ENCODE results near the gene PTPRB.

Gene PTPRB

DNA sequence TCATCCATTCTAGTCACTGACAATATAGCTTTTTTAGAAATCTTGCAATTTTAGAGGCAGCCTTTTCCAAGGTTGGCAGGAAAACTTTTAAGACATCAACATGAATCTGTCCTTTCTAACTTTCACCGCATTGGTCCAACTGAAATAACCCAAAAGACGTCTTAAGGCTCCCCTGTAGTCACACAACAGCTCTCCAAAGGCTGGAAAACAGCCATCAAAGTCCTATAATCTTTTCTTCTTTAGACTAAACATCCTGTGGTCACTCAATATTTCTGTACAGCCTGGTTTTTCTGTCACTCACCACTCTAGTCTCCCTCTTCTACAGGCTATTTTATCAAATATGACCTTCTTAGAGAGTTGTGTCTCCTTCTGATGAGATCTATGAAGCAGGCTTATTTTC lies 4.5 kb upstream of the PTPRB start:
- DNase-seq, result no peak

DNA sequence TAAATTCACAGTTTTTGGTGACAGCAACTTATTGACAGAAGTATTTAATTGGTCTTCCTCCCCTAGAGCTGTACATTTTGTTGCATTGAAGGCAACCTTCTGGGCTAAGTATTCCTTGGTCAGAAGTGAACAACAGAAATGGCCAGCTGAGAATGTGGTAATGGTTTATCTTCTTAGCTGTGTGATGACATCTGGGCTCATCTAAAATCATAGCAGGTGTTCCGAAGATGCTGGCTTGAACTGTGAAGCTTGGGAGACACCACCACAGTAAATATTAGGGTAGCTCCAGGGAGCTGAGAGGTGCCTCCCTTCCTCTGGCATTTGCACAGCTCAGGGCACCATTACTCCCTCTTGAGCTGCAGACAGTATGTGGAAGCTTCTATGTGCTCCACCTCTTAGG lies 3.7 kb upstream of the PTPRB start:
- DNase-seq, result no peak

DNA sequence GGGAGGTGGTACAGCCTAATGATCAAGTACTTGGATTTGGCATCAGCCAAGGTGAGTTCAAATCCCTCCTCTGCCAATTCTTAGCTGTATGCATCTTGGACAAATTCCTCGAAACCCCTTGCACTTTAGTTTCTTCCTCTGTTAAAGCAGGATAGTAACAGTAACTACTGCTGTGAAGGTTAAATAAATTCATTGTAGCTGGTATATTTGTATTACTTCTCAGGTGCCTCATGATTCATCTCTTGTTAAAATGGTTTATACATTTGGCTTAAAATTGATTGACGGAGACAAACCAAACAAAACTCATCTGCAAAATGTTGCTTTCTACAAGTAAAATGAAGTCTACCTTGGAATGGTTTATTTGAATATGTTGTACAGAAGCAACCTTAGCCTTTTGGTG lies 2.3 kb upstream of the PTPRB start:
- DNase-seq, result no peak

DNA sequence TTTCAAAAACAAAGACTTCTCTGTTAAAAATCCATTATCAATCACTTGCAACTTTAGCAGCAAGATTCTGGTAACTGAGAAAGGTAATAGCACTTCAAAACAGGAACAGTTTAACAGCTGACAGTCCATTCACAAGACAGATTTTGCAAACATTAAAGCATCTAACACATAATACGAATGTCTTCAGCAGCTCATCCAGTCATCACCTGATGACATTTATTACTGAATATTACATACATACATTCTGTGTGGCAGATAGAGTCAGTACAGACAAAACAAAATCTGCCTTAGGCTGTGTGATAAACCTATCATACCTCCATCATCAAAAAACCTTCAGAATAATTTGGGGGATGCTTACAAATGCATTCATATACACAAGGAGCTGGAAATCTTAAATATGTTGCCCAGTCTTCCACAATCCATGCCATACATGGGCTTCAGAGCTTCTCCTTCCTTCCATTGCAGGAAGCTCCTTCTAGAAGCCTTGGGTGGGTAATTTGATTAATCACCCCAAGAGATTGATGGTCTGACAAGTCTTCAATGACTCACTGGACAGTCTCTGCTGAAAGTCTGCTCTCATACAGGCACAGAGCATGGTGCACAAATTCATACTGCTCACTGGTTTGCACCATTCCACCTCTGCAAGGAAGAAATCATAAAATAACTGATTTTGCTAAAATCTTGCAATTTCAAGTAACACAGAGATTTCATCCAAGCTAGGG lies 1.6 kb upstream of the PTPRB start:
- DNase-seq, result no peak

DNA sequence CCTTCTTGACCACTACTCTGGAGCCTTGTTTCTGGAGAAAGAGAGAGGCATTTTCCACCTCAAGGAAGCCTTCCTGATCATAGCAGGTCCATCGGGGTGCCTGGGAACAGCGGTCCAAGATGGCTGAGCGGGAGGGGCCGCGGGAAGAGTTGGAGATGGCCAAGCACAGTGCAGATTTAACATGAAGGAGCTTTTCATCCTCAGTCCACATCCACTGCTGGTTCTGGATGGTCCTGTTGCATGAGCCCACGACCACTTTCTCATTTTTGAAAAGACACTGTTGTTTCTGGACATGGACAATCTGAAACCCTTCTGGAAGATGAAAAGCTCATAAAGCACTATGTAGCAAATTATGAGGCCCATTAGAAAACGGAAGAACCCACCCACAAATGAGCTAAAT lies 1.5 kb downstream of the PTPRB start:
- DNase-seq, result no peak

DNA sequence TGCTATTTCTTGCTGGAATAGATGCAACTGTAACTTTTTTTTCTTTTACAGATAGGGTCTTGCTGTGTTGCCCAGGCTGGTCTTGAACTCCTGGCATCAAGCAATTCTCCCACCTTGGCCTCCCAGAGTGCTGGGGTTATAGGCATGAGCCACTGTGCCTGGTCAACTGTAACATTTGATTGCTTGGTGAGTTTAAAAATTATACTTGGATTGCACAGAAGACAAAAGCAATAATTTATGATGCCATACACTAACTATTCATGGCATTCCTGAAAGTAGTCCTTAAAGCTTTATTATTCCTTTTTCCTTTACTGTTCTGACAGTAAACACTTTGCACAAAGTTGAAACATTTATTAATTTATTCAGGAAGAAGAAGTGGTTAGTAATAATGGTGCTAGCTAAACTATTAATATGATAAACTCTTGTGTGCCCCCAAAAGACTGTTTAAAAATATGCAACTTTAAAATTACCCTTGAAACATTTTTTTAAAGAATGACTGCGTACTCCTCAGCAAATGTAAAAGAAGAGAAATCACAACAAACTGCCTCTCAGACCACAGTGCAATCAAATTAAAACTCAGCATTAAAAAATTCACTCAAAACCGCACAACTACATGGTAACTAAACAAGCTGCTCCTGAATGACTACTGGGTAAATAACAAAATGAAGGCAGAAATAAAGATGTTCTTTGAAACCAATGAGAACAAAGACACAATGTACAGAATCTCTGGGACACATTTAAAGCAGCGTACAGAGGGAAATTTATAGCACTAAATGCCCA lies 8.3 kb downstream of the PTPRB start:
- no peak for DNase-seq

DNA sequence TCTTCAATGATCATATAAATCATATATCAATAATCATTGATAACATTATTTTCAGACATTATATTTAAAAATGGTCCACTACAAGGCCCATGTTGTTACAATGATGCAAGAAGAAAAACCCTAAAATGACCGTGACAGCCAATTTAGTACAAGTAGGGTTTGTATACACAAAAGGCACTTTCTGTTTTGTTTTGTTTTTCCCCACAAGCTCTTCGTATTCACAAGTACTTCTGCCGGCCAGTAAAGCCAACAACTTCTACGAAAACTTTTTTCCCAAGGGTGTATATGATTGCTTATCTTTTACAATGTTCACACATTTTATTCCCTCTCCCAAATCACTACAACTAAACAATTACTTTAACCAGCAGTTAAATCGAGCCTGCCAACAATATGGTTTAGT lies 9.6 kb downstream of the PTPRB start:
- DNase-seq, result no peak

DNA sequence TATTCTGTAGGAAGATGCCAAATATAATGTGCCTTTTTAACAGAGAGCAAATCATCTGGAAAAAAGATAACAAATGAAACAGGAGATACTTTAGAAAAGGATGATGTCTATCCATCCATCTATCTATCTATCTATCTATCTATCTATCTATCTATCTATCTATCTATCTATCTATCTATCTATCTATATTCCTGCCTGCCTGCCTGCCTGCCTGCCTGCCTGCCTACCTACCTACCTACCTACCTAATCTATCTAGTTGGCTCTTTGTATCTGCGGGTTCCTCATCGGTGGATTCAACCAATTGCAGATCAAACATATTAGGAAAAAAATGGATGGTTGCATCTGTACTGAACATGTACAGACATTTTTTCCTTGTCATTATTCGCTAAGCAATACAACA lies 11.0 kb downstream of the PTPRB start:
- DNase-seq, result no peak

DNA sequence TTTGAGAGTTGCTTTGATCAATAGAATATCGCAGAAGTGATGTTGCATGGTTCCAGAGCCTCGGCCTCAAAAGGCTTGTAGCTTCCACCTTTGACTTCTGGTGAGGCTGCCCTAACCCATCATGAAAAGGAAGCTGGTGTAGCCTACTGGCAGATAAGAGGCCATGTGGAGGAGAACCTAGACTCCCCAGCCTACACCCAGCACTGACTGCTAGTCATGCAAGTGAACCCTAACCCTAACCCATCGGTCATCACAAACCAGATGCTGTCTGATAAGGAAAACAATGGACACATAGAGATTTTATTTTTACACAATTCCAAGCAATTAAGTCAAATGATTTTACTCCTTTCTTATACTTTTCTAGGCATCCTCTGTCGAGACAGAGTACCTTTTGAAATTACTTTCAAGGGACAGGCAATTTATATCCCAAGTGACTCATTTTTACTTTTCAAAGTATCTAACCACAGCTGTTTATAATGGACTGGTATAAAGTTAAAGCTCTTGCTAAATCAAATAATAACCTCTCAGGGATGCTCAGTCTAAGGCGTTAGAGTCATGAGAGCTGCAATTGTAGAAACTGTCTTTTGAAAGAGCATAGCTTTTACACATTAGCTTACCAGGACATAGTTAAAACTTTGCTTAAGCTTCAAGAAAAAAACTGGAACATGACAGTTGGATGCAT lies 17.6 kb downstream of the PTPRB start:
- no peak for DNase-seq

DNA sequence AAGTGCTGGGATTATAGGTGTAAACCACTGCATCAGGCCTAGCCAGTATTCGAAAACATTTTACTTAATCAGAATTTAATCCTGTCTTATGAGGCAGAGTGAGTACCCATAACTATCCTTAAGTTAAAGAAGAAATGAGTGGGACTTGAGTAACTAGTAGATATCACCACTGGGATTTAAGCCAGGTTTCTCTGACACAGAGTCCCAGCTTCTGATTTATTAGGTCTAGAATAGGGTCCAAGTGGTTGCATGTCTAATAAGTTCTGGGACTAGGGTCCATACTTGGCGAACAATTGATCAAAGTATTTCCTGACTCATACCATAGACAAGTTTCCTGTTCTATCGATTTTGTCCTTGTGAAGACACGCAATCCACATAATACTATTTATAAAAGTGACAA lies 18.9 kb downstream of the PTPRB start:
- no peak for DNase-seq

DNA sequence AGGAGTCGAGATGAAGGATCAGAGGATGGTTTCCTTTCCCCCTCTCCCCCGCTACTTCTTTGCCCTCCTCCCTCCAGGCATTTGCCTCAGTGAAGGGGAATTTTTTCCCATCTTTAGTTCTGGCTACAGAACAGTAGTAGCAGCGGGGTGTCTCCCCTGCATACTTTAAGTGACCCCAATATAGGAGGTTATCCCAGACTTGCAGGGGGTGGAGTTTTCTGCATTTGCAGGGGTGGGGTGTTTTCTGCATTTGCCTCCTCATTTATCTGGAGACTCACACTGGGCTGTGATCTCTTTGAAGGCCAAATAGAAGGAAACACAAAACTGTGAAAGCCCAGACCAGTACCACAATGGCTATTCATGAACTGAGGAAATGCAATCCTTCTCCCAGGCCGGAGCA lies 19.8 kb downstream of the PTPRB start:
- DNase-seq, result no peak

DNA sequence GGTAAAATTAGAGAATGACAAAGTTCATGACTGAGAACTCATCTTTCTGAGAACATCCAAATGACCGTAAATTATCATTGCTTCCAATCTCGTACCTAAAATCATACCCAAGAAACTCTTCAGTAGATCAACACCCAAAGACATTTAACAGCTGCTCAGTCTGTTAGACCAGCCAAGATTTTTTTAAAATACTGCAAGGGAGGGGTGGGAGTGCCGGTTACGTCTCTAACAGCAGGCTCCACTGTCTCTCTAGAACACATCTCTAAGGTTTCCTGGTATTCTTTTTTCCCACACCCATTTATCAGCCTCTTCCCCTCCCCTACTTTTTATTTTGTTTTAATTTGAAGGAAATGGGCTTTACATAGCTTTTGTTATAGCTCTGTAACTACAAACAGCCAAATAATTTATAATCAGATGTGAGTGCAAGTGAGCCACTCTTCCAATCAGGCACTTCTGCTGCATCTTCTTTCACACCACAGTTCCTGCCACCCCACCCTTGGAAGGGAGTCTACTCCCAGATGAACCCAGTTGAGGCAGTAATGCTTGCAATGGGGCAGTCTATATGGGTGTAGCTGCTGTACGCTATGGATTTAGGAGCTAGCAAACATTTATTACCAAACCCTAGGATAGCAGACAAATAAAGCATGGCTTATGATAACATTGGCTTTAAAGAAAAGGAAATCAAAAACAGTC lies 21.9 kb downstream of the PTPRB start:
- no peak for DNase-seq

DNA sequence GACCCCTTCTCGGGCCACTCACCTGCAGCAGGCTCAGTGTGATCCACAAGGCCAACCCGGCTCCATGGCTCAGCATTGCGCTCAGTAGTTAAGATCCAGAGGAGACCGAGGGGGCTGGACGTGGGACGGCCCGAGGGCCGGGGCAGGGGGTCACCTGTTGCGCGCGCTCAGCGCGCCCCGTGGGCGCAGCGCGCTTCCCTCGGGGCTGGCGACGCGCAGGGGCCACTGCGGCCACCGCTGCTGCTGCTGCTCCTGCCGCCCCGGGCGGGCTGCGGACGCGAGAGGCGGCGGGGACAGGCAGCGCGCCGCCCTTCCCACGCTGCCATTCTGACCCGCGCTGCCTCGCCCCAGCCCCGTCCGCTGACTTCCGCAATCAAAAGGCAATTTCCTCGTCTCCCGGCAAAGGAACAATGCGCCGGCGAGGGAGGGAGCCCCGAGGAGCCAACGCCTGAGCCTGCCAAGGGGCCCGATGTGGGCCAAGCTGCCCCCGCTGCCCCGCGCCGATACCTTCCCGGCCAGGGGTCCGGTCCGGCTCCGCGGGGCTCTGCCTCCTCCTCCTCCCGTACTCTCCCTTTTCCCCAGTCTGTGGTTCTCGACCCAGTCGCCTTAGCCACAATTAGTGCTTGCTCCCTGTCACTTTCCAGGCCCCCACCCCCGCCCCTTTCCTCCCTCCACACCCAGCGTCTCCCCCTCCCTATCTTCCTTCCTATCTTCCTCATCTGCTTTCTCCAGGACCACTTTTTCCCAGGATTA lies 27.3 kb downstream of the PTPRB start:
- DNase-seq, result peak; percentile 7

DNA sequence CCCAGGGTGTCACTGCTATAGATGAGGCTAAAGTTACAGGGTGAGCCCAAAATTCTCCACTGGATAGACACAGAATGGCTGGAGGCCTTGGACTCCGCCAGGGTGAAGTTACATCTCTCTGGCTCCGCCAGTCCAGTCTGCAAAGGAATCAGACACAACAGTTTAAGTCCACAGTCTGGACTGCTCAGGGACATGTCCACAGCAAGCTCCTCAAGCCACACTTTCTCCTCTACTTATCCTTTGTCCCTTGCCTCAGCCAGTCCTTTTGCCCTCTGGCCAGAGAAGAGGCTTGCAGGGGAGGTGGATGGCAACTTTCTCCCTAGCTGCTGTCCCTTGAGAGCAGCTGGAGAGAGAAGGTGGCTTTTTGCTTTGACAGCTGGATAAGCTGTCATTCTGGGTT lies 28.0 kb downstream of the PTPRB start:
- no peak for DNase-seq

DNA sequence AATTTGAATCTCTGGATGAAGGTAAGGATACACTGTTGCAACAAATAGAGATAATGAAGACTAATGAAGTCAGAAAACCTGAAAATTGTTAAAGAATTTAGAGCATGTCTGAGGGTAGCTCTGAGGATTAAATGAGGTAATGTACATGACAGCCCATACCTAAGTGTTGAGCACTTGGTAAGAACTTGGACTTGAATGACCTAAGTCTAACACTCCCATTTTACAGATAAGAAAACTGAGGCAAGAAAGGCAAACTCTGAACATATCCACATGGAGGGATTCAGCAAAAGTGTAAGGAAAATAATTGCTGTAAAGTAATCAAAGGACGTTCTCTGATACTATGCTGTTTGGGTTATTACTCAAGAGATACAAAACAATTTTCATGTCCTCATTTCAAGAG lies 29.0 kb downstream of the PTPRB start:
- DNase-seq, result no peak

DNA sequence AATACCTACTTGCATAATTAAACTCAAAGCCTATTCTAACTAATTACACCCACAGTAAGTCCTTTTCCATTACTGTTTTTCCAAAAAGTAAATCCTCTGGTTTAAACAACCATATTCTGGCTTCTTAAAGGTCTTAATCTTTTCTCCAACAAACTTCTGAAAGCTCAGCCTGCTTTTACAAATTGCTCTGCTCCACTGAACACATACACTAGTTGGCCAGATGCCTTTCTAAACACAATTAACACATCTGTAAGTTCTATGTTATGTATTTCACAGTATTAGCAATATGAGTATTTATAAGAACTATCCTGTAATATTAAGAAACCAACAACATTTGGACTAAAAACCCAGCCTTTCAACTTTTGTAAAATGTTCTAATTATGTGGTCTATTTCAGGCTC lies 30.1 kb downstream of the PTPRB start:
- no peak for DNase-seq

DNA sequence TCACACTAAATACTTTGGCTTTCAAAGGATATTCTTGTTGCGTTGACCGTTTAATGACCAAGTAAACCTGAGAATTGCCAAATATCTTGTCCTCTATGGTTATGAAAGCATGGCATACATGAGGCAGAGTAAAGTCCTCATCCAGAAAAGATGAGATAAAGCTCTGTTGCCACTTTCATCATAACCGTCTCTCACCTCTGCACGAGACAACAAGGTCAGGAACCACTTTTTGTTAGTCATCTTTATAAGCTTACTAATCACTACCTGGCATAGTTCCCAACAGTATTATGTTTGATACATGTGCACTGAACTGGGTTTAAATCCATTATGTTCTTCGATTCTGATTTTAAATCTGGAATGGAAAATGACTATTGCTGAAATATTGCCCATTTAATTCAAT lies 31.3 kb downstream of the PTPRB start:
- no peak for DNase-seq

DNA sequence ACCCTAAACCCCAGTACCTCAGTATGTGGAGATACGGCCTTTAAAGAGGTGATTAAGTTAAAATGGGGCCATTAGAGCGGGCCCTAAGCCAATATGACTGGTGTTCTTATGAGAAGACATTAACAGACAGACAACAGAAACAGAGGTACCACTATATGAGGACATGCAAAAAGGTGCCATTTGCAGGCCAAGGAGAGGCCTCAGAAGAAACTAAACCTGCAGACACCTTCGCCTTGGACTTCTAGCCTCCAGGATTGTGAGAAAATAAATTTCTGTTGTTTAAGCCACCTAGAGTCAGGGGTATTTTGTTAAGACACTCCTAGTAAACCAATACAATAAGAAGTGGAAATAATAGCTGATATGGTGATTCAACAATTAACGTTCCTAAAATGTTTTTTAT lies 32.6 kb downstream of the PTPRB start:
- DNase-seq, result no peak

DNA sequence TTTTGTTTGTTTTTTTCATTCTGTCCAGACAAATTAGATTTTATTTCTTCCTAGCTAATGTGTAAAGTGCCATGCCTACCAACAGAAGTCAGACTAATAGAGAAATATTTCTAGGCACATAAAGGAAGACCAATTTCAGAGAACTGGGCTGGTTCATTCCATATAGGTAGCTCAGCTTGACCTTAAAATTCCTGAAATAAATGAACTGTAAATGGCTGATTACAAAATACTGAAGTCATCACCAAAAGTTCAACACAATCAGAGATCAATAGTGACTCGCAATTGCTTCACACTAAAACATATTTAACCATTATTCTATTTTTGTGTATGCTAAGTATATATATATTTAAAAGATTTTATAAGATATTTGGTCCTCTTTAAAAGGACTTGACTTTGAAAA lies 34.2 kb downstream of the PTPRB start:
- DNase-seq, result no peak

DNA sequence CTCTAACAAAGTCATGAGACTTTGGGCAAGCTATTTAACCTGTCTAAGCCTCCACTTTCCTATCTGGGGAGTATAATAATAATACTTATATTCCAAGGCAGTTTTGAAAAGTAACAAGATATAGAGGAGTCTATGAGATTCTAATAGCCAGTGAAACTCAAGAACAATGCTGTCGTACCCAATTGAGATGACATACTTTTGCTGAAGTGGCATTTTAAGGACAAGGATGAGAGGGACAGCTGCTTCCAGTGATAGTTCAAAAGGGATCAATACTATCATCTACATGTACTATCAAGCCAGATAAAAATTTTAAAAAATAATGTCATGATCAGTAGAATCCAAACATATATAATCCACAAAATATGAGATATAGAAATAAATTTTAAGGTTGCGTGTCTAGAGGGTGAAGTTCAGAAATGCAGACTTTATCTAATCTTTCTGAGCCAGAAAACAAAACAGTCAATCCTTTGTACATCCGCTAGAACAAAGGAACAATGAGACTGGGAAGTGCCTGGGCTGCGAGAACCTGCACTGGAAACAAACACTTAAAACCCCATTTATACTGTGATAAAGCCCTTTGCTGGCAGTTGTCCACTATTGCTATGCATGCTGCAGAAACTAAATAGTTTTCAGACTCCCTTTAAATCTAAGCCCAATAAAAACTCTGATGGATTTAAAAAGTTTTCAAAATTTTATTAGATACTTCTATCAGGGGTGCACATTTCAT lies 38.6 kb downstream of the PTPRB start:
- no peak for DNase-seq

DNA sequence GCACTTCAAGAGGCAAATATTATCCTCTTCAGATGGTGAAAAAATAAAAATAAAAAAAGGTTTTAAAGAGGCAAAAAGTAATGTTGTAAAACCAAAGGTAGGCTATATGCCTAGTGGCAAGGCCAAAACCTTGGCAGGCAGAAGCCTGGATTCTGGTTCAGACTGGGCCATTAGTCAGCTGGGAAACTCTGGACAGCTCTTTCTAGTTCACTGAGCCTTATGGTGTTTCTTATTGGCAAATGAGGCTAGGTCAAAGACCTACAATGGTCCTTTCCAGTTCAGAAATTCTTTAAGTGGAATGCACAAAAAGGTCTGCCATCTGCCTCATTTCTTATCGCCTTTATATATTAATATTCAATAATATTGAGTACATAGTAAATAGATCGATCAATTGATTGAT lies 44.6 kb downstream of the PTPRB start:
- no peak for DNase-seq

DNA sequence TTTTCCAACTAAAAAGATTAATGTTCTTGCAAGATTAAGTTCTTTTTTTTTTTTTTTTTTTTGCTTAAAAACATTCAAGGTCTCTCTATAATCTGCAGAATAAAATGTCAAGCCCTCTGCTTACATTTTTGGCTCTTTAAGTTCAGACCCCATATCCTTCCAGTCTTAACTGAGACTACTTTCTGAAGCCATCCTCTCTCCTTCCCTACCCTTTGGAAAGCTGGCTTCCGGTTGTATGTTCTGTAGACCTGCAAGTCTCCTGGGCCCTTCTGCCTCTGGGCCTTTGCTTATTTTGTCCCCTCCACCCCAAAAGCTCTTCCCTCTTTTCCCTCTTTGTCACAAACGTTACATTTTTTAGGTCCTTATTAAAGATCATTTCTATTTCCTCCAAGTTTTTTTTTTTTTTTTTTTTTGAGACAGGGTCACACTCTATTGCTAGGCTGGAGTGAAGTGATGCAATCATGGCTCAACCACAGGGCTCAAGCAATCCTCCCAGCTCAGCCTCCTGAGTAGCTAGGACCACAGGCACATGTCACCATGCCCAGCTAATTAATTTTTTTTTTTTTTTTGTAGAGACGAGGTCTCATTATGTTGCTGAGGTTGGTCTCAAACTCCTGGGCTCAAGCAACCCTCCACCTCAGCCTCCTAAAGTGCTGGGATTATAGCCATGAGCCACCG lies 46.5 kb downstream of the PTPRB start:
- DNase-seq, result no peak

All from stimulated activated CD4-positive, alpha-beta T cell treated with anti-CD3 and anti-CD28 coated beads, Interleukin-15, amount 100 ng/mL, for 24 hours (primary cell).